HG02840 (cell line): ENCODE results near the gene KCNJ18.
"Not testable (repeated sequence)": the region's sequence is repeated elsewhere in the genome, so short reads cannot be mapped to it uniquely, and the experiment has no call there.

ENCODE experiments used
- ATAC-seq: cut with Tn5 transposase; IDR thresholded peaks from one replicate; pipeline ENCODE4 v1.9.1; 2021; ENCODE audit warnings: mild to moderate bottlenecking, moderate library complexity, moderate number of reproducible peaks; ENCODE audit not compliant: unreplicated experiment, low FRiP score

The KCNJ18 gene

DNA sequence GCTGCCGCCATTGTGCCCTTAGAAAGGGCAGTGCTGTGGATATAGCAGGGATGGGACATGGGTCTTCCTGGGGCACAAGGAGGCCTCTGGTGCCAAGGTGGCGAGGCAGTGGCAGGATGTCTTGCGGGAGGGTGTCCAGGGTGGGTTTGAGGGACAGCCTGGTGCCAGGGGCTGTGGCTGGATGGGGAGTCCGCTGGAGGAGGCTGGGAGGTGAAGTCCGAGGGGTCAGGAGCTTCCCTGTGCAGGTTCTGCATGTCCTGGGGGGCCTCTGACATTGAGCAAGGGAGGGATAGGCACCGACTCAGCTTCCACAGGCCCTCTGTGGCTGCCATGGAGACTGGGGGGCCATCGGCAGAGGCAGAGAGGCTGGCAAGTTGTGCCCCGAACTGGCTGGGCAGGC lies 9.7 kb downstream of the KCNJ18 start:
- ATAC-seq: not testable (repeated sequence)

DNA sequence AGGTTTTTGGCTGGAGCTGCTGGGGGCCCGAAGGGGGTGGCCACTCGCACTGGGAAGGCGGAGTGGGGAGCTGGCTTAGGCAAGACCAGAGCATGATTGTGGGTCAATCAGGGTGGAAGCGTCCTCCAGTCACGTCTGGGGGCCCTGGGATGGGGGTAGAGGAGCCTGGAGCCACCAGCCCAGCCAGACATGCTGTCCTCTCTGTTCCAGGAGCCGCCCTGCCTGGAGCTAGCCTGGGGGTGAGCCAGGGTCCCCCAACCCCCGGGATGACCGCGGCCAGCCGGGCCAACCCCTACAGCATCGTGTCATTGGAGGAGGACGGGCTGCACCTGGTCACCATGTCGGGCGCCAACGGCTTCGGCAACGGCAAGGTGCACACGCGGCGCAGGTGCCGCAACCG lies 10.2 kb downstream of the KCNJ18 start:
- ATAC-seq: not testable (repeated sequence)

DNA sequence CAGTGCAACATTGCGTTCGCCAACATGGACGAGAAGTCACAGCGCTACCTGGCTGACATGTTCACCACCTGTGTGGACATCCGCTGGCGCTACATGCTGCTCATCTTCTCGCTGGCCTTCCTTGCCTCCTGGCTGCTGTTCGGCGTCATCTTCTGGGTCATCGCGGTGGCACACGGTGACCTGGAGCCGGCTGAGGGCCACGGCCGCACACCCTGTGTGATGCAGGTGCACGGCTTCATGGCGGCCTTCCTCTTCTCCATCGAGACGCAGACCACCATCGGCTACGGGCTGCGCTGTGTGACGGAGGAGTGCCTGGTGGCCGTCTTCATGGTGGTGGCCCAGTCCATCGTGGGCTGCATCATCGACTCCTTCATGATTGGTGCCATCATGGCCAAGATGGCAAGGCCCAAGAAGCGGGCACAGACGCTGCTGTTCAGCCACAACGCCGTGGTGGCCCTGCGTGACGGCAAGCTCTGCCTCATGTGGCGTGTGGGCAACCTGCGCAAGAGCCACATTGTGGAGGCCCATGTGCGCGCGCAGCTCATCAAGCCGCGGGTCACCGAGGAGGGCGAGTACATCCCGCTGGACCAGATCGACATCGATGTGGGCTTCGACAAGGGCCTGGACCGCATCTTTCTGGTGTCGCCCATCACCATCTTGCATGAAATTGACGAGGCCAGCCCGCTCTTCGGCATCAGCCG lies 10.8 kb downstream of the KCNJ18 start:
- not testable (repeated sequence) for ATAC-seq

DNA sequence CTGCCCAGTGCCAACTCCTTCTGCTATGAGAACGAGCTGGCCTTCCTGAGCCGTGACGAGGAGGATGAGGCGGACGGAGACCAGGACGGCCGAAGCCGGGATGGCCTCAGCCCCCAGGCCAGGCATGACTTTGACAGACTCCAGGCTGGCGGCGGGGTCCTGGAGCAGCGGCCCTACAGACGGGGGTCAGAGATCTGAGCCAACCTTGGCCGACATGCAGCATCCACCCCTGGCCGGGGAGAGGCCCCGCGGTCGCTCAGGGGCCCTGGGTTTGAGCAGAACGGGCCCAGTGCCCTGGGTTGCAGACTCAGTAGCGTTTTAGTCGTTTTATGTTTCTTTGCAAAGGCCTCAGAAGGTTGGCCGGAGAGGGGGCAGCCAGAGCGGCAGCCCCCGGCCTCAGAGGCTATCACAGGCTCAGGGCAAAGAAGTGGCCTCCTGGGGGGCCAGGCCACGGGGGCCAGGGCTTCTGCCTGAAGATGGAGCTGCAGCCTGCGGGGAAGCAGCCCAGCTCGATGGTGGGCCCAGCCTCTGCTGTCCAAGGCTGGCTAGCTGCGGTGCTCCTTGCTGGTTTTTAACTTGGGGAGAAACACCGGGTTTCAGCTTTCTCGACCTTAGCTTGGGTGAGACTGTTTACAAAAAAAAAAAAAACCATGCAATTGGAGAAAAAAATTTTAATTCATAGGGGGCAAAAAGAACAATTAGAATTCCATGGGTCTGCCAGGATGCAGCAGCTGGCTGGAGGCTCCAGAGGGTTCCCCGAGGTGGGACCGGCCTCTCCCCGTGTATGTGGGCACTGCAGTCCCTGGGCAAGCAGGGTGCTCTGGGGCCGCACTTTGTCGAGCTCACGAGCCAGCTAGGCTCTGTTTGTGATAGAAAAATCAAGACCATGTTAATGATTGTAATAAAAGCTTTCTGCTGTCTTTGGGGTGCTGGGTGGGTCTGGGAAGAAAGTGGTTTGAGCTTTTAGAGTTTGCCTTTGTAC lies 11.9 kb downstream of the KCNJ18 start:
- not testable (repeated sequence) for ATAC-seq

DNA sequence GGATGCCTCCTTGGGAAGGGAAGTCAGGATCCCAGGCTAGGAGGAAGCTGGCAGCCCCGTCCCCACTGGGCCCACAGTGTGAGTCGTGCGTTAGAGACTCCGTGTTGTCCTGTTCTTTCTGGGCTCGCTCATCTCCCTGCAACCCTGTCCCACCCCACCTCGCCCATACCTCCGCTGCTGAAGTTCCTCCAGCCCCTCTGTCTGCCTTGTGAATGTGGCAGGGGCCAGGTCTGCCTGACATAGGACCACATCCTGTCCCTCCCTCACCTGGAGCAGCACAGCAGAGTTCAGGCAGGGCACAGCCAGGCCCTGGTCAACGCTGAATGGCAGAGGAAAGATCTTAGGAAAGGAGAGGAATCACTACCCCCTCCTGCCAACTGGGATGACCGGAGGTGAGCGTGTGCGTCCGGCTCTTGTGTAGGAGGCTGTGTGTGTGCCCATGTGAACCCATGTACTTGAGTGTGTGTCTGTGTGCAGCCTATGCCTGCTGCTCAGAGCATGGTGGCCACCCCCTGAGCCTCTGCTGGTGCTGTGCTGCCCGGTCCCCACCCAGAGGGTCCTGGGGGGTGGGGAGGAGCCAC lies 12.8 kb downstream of the KCNJ18 start:
- no peak for ATAC-seq

DNA sequence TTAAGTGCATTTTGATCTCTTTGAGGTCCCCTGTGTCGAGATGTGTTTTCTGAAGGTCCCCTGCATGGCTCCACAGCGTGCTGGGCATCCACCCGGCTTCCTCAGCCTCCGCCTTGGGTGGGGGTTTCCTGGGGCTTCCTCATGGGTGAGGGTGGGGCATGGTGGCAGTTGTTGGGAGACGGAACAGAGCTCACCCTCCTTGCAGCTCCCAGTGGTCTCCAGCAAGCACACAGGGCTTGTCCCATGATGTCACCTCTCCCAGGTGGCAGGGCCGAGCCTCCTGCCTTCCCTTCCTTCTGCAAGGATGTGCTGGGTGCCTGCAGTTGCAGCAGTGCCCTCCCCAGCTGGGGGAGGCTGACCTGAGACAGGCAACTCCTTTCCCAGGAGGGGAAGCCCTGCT lies 13.4 kb downstream of the KCNJ18 start:
- not testable (repeated sequence) for ATAC-seq

DNA sequence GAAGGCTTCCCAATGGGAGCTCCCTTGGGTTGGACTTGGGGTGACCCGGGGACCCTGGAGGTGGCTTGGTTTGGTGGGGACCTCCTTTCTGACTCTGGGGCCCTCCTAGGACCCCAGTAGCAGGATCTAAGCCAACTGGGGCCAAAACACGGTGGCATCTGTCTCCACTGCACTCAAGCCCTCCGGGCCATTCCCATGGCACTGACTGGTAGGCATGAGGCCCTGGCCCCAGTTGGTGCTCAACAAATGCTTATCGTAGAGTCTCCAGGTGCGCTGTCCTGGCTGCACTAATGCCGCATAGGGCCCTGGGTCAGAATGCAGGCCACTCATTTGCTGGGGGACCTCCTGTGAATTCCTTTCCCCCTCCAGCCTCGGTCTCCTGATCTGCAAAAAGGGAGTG lies 14.2 kb downstream of the KCNJ18 start:
- ATAC-seq: not testable (repeated sequence)

DNA sequence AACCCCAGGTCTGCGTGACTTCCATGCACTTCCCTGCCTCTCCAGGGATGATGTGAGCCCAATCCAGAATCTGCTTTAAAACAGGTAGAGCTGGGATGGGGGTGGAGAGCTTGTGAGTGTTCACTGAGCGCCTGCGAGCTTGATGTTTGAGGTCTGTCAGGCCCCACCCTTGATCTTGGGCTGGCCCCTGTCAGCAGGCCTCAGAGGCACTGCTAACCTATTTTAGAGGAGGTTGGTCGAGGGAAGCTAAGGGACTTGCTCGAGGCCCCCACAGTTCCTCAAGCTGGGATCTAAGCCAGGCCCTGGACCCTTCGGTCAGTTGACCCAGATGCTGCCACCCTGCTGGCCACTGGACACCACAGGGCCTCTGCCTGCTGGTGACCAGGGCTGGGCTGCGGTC lies 14.8 kb downstream of the KCNJ18 start:
- not testable (repeated sequence) for ATAC-seq

DNA sequence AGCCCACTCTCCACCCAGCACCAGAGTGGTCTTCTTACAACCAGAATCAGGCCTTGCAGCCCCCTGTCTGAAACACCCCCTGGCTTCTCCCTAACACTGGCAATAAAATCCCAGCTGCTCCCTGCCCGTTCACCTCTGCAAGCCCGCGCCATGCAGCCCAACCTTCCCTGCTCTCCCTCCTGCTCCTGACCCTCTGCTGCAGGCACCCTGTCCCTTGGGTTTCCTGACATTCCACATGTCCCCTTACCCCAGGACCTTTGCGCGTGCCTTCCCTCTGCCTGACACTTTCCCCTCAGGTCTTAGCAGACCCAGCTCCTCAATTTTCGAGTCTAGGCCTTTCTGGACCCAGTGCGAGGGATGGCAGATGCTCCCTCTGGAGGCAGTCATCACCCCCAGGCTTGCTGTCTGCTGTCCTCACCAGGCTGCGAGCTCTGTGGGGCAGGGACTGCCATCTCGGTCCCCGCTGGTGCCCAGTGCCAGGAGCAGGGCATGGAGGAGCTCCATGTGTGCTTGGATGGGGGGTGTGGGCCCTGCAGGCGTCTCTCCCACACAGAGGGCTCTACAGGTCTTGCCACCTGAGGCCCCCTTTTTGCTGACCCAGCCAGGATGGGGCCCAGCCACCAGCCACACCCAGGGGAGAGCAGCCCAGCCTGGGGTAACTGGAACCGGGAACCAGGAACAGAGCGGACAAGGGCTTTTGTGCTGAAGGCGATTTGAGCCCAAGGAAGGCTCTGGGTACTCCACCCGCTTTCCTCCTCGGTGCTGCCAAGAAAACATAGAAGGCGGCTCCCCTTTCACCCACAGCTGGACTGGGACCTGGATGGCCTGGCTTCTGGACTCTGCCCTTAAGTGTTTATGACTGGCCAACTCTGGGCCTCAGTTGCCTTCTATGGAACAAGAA lies 15.6 kb downstream of the KCNJ18 start:
- not testable (repeated sequence) for ATAC-seq

DNA sequence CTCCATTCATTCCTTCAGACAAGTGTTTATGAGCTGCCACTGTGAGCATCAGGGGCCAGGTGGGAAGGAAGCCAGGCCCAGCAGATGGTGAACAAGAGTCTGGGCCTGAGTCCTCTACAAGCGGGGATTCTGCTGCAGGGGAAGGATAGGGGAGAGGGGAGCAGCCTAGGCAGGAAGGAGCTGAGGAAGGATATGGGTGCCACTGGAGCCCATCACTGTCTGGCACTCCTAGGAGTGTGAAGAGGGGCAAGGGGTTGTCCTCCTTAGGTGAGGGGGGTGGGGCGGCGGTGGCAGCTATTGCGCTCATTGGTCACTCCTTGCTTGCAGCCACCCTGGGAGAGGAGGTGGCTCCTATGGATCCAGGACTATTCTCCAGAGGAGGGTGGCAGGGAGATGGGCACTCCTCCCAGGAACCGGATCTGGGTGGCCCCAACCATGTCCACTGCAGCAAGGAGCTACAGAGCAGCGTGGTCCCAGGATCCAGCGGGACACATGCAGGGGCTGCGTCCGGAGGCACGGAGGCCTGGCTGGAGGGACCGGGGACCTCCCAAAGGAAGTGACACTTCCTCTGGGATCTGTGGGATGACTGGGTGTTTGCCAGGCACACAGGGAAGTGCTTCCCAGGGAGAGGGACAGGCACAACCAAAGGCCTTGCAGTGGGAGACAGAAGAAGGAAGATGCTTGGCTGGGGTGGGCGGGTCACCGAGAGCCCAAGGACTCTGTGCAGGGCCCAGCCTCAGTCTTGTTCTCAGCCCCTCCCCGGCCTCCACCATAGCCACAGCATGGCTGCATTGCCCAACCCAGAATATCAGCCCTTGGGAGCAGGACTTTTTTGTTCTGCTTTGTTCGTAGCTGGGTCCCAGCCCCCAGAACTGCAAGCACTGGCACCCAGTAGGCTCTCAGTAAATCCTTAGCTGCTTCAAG lies 16.6 kb downstream of the KCNJ18 start:
- ATAC-seq: not testable (repeated sequence)

DNA sequence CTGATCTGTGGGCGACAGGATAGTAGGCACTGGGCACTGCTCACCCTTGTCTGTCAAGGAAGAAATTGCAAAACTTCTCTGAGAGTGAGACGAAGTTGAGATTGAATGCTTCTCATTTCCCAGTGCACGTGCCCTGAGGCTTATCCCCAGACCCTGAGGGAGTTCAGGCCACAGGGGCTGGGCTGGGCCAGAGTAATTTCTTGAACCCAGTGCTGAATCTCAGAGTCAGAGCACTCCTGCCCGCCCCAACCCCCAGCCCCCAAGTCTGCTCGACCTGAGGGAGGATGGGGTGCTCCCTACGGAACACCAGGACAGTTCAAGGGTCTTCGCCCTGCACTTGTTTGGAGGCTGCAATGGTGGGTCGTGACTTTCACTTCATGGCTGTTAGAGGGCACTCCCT lies 17.7 kb downstream of the KCNJ18 start:
- ATAC-seq: not testable (repeated sequence)

DNA sequence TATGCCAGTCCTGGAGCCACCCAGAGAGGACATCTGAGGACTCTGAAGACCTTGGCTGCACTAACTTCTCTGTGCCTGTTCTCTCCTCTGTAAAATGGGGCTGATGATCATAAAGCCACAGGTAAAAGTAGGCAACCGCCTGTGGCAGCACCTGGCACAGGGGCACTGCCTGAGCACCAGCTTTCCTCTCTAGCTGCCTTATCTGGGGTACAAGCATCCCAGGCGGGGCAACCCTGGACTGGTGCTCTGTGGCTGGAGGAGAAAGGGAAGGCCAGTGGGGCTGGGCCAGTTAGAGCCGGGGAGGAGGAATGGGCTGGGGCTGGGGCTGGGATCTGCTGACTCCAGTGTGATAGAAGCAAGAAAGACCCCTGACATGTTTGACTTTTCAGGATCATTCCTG lies 18.2 kb downstream of the KCNJ18 start:
- ATAC-seq: not testable (repeated sequence)

DNA sequence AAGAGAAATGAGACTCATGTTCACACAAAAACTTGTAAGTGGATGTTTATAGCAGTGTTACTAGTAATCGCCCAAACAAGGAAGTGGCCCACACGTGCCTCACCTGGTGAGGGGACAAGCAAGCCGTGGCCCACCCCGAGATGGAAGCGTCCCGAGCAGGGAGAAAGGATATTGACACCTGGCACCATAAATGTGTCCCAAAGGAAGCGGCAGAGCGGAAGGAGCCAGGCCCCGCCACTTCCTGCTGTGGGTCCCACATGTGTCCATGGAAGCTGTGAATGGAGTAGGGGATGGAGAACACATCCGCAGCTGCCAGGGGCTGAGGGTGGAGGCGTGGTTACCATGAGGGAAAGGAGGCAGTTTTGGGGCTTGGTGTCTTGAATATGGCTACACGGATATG lies 18.9 kb downstream of the KCNJ18 start:
- ATAC-seq: no peak

DNA sequence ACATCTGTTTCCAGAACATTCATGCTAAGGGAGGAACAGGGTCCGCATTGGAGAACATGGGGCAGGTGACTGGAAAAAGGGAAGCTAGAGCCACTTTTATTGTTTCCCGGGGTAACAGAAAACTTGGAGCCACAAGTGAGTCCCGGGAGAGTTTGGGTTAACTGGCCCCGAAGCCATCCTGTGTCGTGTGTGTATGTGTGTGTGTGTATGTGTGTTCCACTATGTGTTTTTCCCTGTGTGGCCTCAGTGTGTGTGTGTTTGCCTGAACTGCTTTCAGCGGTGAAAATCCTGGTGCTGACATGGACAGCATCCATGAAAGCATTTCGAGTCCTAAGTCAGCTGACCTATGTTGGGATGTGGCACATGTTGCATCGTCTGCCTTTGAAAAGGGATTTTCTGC lies 20.7 kb downstream of the KCNJ18 start:
- ATAC-seq: not testable (repeated sequence)

DNA sequence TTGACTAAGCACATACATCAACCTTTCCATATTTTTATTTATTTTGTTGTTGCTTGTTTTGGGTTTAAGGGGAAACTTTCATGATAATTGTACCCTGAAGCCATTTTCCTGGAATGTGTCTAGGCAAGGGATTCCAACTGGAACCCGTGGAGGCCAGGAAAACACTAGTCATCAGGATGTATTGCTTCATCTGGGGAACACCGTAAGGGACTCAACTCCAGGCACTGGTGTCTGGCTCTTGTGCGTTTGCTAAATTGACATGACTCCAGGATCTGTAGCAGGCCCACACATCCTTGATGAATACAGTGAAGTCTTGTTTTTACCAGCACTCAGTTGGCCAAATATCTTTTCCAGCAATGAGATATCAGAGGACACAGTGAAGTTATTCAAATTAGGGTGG lies 21.3 kb downstream of the KCNJ18 start:
- not testable (repeated sequence) for ATAC-seq

DNA sequence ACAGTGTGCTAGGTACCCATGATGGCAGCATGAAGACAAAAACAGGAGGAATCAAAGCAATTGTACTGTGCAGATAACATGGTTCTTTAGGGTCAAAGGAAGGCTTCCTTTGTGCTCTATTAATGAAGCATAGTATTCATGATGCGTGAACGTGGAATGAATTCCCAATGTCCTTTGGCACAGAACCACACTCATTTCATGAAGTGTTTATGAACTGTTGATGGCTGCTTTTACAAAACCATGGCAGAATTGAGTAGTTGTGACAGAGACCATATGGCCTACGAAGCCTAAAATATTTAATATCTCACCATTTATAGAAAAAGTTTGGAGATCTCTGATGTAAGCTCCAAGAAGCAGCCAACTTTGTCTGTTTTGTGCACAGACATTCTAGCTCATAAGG lies 22.4 kb downstream of the KCNJ18 start:
- ATAC-seq: not testable (repeated sequence)

DNA sequence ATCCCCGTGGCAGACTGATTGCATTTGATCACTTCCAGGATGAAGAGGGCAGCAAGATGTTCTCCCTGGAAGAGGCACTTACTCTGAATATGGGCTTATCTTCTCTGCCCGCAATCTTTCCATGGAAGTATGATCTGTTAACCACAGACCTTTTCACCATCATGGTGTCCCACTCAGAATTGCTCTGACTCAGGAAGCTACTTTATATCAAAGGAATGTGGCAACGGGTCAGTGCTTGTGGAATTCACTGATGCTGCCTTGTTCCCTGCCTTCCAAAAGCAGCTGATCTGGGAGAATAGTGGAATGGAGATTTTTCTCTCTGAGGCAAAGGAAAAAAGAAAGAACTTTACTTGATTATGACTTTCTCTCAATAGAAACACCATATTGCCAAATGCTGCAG lies 23.6 kb downstream of the KCNJ18 start:
- ATAC-seq: not testable (repeated sequence)

DNA sequence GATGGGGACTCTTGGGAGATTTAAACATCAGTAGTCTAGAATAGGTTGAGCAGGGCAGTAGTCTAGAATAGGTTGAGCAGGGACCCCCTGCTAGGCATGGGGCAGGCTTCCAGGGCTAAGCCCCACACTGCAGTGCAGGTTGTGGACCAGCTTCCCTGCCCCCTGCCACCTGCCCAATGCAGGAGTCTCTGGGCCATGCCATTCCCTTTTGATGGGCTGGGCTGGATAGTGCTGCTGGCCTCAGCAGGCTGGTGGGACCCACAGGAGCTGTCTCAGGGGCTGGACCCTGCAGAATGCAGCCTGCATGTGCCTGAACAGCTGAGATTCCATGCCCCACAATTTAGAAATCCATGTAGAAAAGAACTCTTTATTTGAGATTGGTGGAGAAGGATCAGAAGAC lies 26.6 kb downstream of the KCNJ18 start:
- not testable (repeated sequence) for ATAC-seq
